ENCODE data around the gene KIAA0825.

GRCh38 chr5:94575196-94575595 lies 43.2 kb downstream of the KIAA0825 start:
- TF ChIP-seq CTCF (IDR thresholded peaks at IDR 0.05) = no peak
- TF ChIP-seq POLR2AphosphoS5 (IDR thresholded peaks at IDR 0.05) = no peak
- TF ChIP-seq POLR2A (IDR thresholded peaks at IDR 0.05) = no peak
